H1 (cell line): ENCODE measurements around the gene OR10J5. TPM values are rescaled to one million over a fixed set of nuclear protein-coding genes. Genes with fewer than 3 reads are reported as not detected.

Experiments
- CTCF ChIA-PET: fragments of 300-600 bp; sonication (Branson Sonifier 250); formaldehyde crosslinking; loops from one replicate; lab custom pipeline; 2021; ENCODE audit not compliant: partially characterized antibody; lab: Charles Lee
- POLR2A ChIA-PET: fragments of 300-600 bp; sonication (Branson Sonifier 250); formaldehyde crosslinking; loops from one replicate; lab custom pipeline; 2021; ENCODE audit warnings: inconsistent platforms; ENCODE audit not compliant: partially characterized antibody; lab: Charles Lee
- DNase-seq, 2 experiments: peaks; one replicate each; pipeline versions ENCODE4 v3.0.0 to v3.0.0-alpha.2; 2010 to 2022; ENCODE audit warnings: low spot score in 2 of 2, low read depth in 1 of 2, mixed read lengths in 1 of 2
- FAIRE-seq: peaks from 2 replicates; lab custom pipeline; 2011; peaks lifted over from hg19 to GRCh38; lab: Jason Lieb, UNC
- H2AFZ ChIP-seq: 2 replicates; pipeline ENCODE4 v1.8.1; 2012; ENCODE audit warnings: low read length, inconsistent platforms
- H2AK5ac ChIP-seq: 2 replicates; pipeline ENCODE4 v1.6.1; 2013; ENCODE audit warnings: low read depth, low read length
- H2BK120ac ChIP-seq: replicated peaks from 2 replicates; pipeline ENCODE3; 2013; ENCODE audit warnings: low read depth, low read length, inconsistent platforms
- H2BK12ac ChIP-seq: 2 replicates; pipeline ENCODE4 v1.6.1; 2013; ENCODE audit warnings: low read depth, low read length
- H2BK15ac ChIP-seq: 2 replicates; pipeline ENCODE4 v1.6.1; 2013; ENCODE audit warnings: low read length
- H2BK20ac ChIP-seq: 2 replicates; pipeline ENCODE4 v1.6.1; 2013; ENCODE audit warnings: low read length
- H2BK5ac ChIP-seq: 2 replicates; pipeline ENCODE4 v1.6.1; 2013; ENCODE audit warnings: low read depth, low read length
- H3K14ac ChIP-seq: 2 replicates; pipeline ENCODE4 v1.6.1; 2013; ENCODE audit warnings: inconsistent platforms; ENCODE audit not compliant: insufficient read length
- H3K18ac ChIP-seq: 2 replicates; pipeline ENCODE4 v1.6.1; 2013; ENCODE audit warnings: low read length; ENCODE audit errors: extremely low read depth
- H3K23ac ChIP-seq: 2 replicates; pipeline ENCODE4 v1.6.1; 2013; ENCODE audit warnings: inconsistent platforms; ENCODE audit not compliant: insufficient read length
- H3K23me2 ChIP-seq: 2 replicates; pipeline ENCODE4 v1.6.1; 2013; ENCODE audit warnings: low read depth, low read length
- H3K27ac ChIP-seq: 2 replicates; pipeline ENCODE4 v1.6.1; 2011; ENCODE audit warnings: low read depth, low read length, inconsistent platforms
- H3K27me3 ChIP-seq, 4 experiments: replicated peaks in 1 of 4; 1 replicate in 1 of 4; 2 replicates in 3 of 4; pipeline versions ENCODE4 v1.6.1 to v1.8.1; 2011 to 2013; ENCODE audit warnings: low read length in 3 of 4, mild to moderate bottlenecking in 3 of 4, inconsistent platforms in 2 of 4, mixed read lengths in 2 of 4, moderate library complexity in 1 of 4; ENCODE audit not compliant: control insufficient read depth in 3 of 4, insufficient read depth in 3 of 4; ENCODE audit errors: extremely low read depth in 1 of 4
- H3K36me3 ChIP-seq, 4 experiments: 2 replicates each; pipeline versions ENCODE4 v1.6.1 to v1.8.1; 2011 to 2013; ENCODE audit warnings: mild to moderate bottlenecking in 4 of 4, low read length in 3 of 4, moderate library complexity in 2 of 4, control low read depth in 1 of 4, inconsistent platforms in 1 of 4; ENCODE audit not compliant: insufficient read depth in 4 of 4, control insufficient read depth in 2 of 4
- H3K4ac ChIP-seq: replicated peaks from 2 replicates; pipeline ENCODE3; 2013; ENCODE audit warnings: low read length, low read depth, mixed read lengths, inconsistent platforms; ENCODE audit not compliant: insufficient read length
- H3K4me1 ChIP-seq, 4 experiments: replicated peaks in 1 of 4; 1 replicate in 1 of 4; 2 replicates in 3 of 4; pipeline versions ENCODE4 v1.6.1 to v1.8.1; 2011 to 2013; ENCODE audit warnings: low read length in 3 of 4, inconsistent platforms in 2 of 4, mixed read lengths in 1 of 4; ENCODE audit not compliant: insufficient read depth in 4 of 4, control insufficient read depth in 3 of 4
- H3K4me2 ChIP-seq, 2 experiments: 2 replicates each; pipeline versions ENCODE4 v1.6.1 to v1.8.1; 2011 to 2013; ENCODE audit warnings: low read depth in 2 of 2, low read length in 2 of 2, control low read depth in 1 of 2, inconsistent platforms in 1 of 2, mild to moderate bottlenecking in 1 of 2; ENCODE audit not compliant: insufficient read depth in 1 of 2
- H3K4me3 ChIP-seq, 4 experiments: fragments of 200-600, 300-600 bp in 1 of 4; sonication (generic), shearing (Covaris generic), sonication (Bioruptor Twin) in 1 of 4; 2 replicates each; pipeline versions ENCODE4 v1.5.1 to v1.8.1; 2011 to 2016; ENCODE audit warnings: low read length in 4 of 4, low read depth in 3 of 4, control low read depth in 2 of 4, inconsistent platforms in 2 of 4, mild to moderate bottlenecking in 2 of 4, mixed read lengths in 1 of 4, moderate library complexity in 1 of 4; ENCODE audit not compliant: insufficient read depth in 2 of 4; ENCODE audit errors: extremely low read depth in 1 of 4
- H3K56ac ChIP-seq: replicated peaks from 2 replicates; pipeline ENCODE3; 2013; ENCODE audit warnings: low read depth, mild to moderate bottlenecking, mixed read lengths, low read length, inconsistent platforms; ENCODE audit not compliant: insufficient read length
- H3K79me1 ChIP-seq: 2 replicates; pipeline ENCODE4 v1.6.1; 2013; ENCODE audit warnings: low read depth, low read length, control low read depth
- H3K79me2 ChIP-seq, 2 experiments: 2 replicates each; pipeline versions ENCODE4 v1.6.1 to v1.8.1; 2012 to 2013; ENCODE audit warnings: low read length in 2 of 2, mild to moderate bottlenecking in 2 of 2, inconsistent platforms in 1 of 2; ENCODE audit not compliant: insufficient read depth in 2 of 2, control insufficient read depth in 1 of 2
- H3K9ac ChIP-seq, 4 experiments: replicated peaks in 1 of 4; 1 replicate in 1 of 4; 2 replicates in 3 of 4; pipeline versions ENCODE4 v1.6.1 to v1.8.1; 2011 to 2013; ENCODE audit warnings: low read depth in 3 of 4, low read length in 3 of 4, control low read depth in 2 of 4, mild to moderate bottlenecking in 2 of 4, moderate library complexity in 2 of 4, inconsistent platforms in 1 of 4; ENCODE audit errors: extremely low read depth in 1 of 4
- H3K9me3 ChIP-seq, 2 experiments: 2 replicates each; pipeline versions ENCODE4 v1.6.1 to v1.8.1; 2012 to 2013; ENCODE audit warnings: mild to moderate bottlenecking in 2 of 2, moderate library complexity in 2 of 2, control low read depth in 1 of 2, inconsistent platforms in 1 of 2, low read depth in 1 of 2, low read length in 1 of 2, mixed read lengths in 1 of 2; ENCODE audit not compliant: insufficient read depth in 2 of 2
- H4K20me1 ChIP-seq, 2 experiments: replicated peaks in 1 of 2; 2 replicates each; pipeline versions ENCODE3 to v1.8.1; 2011 to 2013; ENCODE audit warnings: inconsistent platforms in 2 of 2, low read length in 2 of 2, mild to moderate bottlenecking in 1 of 2; ENCODE audit not compliant: insufficient read depth in 2 of 2, control insufficient read depth in 1 of 2
- H4K5ac ChIP-seq: 2 replicates; pipeline ENCODE4 v1.6.1; 2013; ENCODE audit warnings: low read length, low read depth, mixed read lengths, inconsistent platforms; ENCODE audit not compliant: insufficient read length
- H4K8ac ChIP-seq: 2 replicates; pipeline ENCODE4 v1.8.0; 2013; ENCODE audit warnings: mild to moderate bottlenecking, moderate library complexity, low read length, inconsistent platforms; ENCODE audit not compliant: insufficient read depth; ENCODE audit errors: extremely low read depth
- H4K91ac ChIP-seq: replicated peaks from 2 replicates; pipeline ENCODE3; 2013; ENCODE audit warnings: low read length, mixed read lengths, inconsistent platforms; ENCODE audit not compliant: insufficient read length
- SIX5 ChIP-seq: IDR thresholded peaks from 2 replicates; pipeline ENCODE4 v1.6.1; 2011; ENCODE audit warnings: mild to moderate bottlenecking, low read depth, low read length
- polyA plus RNA-seq, 7 experiments: library from polyadenylated mRNA; depleted of rRNA in 3 of 7; stranded (reverse) in 5 of 7; unstranded in 2 of 7; fragments of >200 nt in 5 of 7; fragments of 200-250 nt in 2 of 7; gene quantifications; 1 replicate in 5 of 7; 2 replicates in 1 of 7; 4 replicates in 1 of 7; pipeline versions ENCODE4 v1.2.1 to v1.2.3, GENCODE V29; 2011 to 2013; ENCODE audit warnings: missing spikeins in 2 of 7, mixed read lengths in 2 of 7
- total RNA-seq: library from RNA; stranded (reverse); fragmentation: NEBNext Ultra II Directional; extraction: Animal tissue kit (Norgen Biotek cat#: 25700); gene quantifications from 2 replicates; pipeline ENCODE4 v1.2.1, GENCODE V29; 2021

The OR10J5 gene
- total and polyA plus RNA-seq, 2 of the 8 experiments (the other 6 are each of a cell fraction or from before 2014, with no cell fraction given): not detected

DNA sequence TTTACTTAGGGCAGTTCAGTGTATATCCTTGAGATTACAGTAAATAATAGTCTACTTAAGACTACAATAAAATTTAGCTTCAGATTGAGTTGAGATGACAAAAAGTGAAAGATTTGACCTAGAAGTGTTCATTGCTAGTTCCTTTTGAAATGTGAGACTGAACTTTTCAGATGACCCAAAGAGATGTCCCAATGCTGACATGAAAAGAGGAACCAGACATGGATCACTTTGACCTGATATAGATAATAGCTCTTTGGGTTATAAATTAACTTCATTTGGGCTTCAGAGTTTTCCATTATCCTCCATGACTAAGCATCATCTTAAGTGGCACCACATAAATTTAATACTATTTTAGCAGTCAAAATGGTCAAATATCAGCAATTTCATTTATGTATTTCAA, 25.7 kb upstream of the OR10J5 start:
- Histone ChIP-seq H3K9ac (no peak overlapping the region), H3K4me2 (no peak overlapping the region), H4K91ac (no peak overlapping the region), H3K79me2 (no peaks in the 10 kb centered on the region), H2AK5ac (no peak overlapping the region), H3K23ac (no peak overlapping the region), H3K4me3 (no peak overlapping the region), H3K18ac (no peak overlapping the region), H3K27me3 (no peaks in the 10 kb centered on the region), H2BK15ac (no peak overlapping the region), H3K4ac (no peak overlapping the region), H3K79me1 (no peaks in the 10 kb centered on the region), H3K9me3 (peaks cover 65 to 90% of the 10 kb centered on the region in 2 experiments), H3K23me2 (no peaks in the 10 kb centered on the region), H3K36me3 (no peaks in the 10 kb centered on the region), H2BK12ac (no peak overlapping the region), H3K27ac (no peak overlapping the region), H2BK5ac (no peak overlapping the region), H2BK20ac (no peak overlapping the region), H4K8ac (no peak overlapping the region), H3K14ac (no peak overlapping the region), H2BK120ac (no peak overlapping the region), H3K4me1 (no peaks in the 10 kb centered on the region), H4K5ac (no peak overlapping the region), H4K20me1 (no peaks in the 10 kb centered on the region), H2AFZ (no peak overlapping the region), H3K56ac (no peak overlapping the region)
- CTCF ChIA-PET: no interaction called here
- FAIRE-seq: no peak
- no peak for TF ChIP-seq SIX5
- DNase-seq: no peak
- POLR2A ChIA-PET: no interaction called here
